GM12864 (cell line): Measurements from ENCODE around the gene KSR1.

Experiments used
- DNase-seq: peaks from one replicate; pipeline ENCODE4 v3.0.0-alpha.2; 2011; ENCODE audit warnings: low read depth
- H3K4me3 ChIP-seq: 2 replicates; pipeline ENCODE4 v1.5.1; 2011; ENCODE audit warnings: mild to moderate bottlenecking, low read depth, low read length, control low read depth
- CTCF ChIP-seq: IDR thresholded peaks from 2 replicates; pipeline ENCODE4 v1.5.1; 2011; ENCODE audit warnings: low read depth, mild to moderate bottlenecking, moderate library complexity, low read length, control low read depth, inconsistent platforms; ENCODE audit errors: missing control alignments

The KSR1 gene

GRCh38 chr17:27546624-27547300 is 90.5 kb downstream of the KSR1 start:
- no peak for TF ChIP-seq CTCF
- no peak overlapping the region; the same call in 1 of the 2 replicates for H3K4me3 ChIP-seq
- no peak for DNase-seq

- TF ChIP-seq CTCF = no peak
- no peak overlapping the region for H3K4me3 ChIP-seq
- no peak for DNase-seq
Observed at GRCh38 chr17:27547301-27547683, 91.0 kb downstream of the KSR1 start.

GRCh38 chr17:27548369-27548768 is 92.1 kb downstream of the KSR1 start:
- TF ChIP-seq CTCF = no peak
- no peak overlapping the region for H3K4me3 ChIP-seq
- no peak for DNase-seq

- TF ChIP-seq CTCF = no peak
- DNase-seq = no peak
- no peak overlapping the region for H3K4me3 ChIP-seq
Observed at GRCh38 chr17:27549251-27549893, 93.1 kb downstream of the KSR1 start.

- no peak for DNase-seq
- H3K4me3 ChIP-seq = no peak overlapping the region
- no peak for TF ChIP-seq CTCF
Observed at GRCh38 chr17:27550291-27550930, 94.2 kb downstream of the KSR1 start.

- DNase-seq = no peak
- no peak overlapping the region for H3K4me3 ChIP-seq
- TF ChIP-seq CTCF = no peak
Observed at GRCh38 chr17:27550974-27551505, 94.8 kb downstream of the KSR1 start.
